Tibial artery (tissue), 4 donors: ENCODE data around the gene ELFN1.
"Not testable (repeated sequence)": the region's sequence is repeated elsewhere in the genome, so short reads cannot be mapped to it uniquely, and the experiment has no call there.

Experiments
- DNase-seq, 2 donors: peaks; one replicate each; pipeline ENCODE4 v3.0.0-alpha.2; 2019
- H3K27ac ChIP-seq, 2 donors: fragments of 200-600 bp; sonication (generic) in 1 of 2; 1 replicate in 1 of 2; 2 replicates in 1 of 2; pipeline ENCODE4 v1.5.1; 2018 to 2019; ENCODE audit warnings: mild to moderate bottlenecking in 1 of 2
- H3K27me3 ChIP-seq, 2 donors: fragments of 200-600 bp; sonication (generic) in 1 of 2; one replicate each; pipeline versions ENCODE4 v1.5.1 to v1.6.0; 2016 to 2019
- H3K36me3 ChIP-seq, 3 donors: fragments of 200-600 bp; sonication (generic) in 2 of 3; one replicate each; pipeline ENCODE4 v1.5.1; 2016 to 2019; ENCODE audit warnings: mild to moderate bottlenecking in 2 of 3
- H3K4me1 ChIP-seq, 4 donors: fragments of 200-600 bp; sonication (generic) in 2 of 4; 1 replicate in 3 of 4; 2 replicates in 1 of 4; pipeline ENCODE4 v1.5.1; 2016 to 2019
- H3K4me3 ChIP-seq, 2 donors: fragments of 200-600 bp; sonication (generic) in 1 of 2; 1 replicate in 1 of 2; 2 replicates in 1 of 2; pipeline ENCODE4 v1.5.1; 2018 to 2019; ENCODE audit warnings: mild to moderate bottlenecking in 2 of 2
- H3K9me3 ChIP-seq, 3 donors: fragments of 200-600 bp; sonication (generic) in 1 of 3; one replicate each; pipeline ENCODE4 v1.5.1; 2016 to 2019
- intact Hi-C: fragments of 100-400 bp; cut with DNase I; formaldehyde crosslinking; loops from one replicate; pipeline ENCODE4 v1.15.0; 2023; ENCODE audit warnings: low total_unique reads
- TF ChIP-seq, protein P1 (sequence below), 2 experiments: fragments of 200-600 bp in 1 of 2; fragments of 450-650 bp in 1 of 2; IDR thresholded peaks; one replicate each; pipeline ENCODE4 v1.5.1; 2017 to 2019; ENCODE audit warnings: antibody characterized with exemption in 2 of 2, mild to moderate bottlenecking in 1 of 2, moderate library complexity in 1 of 2

Gene ELFN1

DNA sequence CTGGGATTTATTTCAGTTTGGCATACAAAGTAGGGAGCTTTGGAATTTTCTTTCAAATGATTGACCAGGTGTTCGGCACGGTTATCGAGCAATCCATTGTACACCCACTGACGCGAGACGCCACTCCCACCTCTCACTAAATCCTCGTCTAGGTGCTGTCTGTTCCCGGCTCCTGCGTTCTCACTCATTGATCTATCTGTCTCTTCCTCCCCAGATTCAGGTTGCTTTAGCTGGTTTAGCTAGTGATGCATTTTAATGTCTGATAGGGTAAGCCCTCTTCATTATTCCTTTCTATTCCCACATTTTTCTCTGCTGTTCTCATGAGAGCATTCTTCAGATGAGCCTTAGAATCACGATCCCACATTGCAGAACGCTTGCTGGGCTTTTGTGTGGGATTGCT is 91.7 kb downstream of the ELFN1 start:
- no peak overlapping the region for H3K27ac ChIP-seq
- H3K9me3 ChIP-seq = peaks cover 0 to 18% (median 10%) of the 10 kb centered on the region in 3 donors
- no peaks in the 10 kb centered on the region for H3K4me1 ChIP-seq
- no peaks in the 10 kb centered on the region for H3K36me3 ChIP-seq
- TF ChIP-seq, protein P1, sequence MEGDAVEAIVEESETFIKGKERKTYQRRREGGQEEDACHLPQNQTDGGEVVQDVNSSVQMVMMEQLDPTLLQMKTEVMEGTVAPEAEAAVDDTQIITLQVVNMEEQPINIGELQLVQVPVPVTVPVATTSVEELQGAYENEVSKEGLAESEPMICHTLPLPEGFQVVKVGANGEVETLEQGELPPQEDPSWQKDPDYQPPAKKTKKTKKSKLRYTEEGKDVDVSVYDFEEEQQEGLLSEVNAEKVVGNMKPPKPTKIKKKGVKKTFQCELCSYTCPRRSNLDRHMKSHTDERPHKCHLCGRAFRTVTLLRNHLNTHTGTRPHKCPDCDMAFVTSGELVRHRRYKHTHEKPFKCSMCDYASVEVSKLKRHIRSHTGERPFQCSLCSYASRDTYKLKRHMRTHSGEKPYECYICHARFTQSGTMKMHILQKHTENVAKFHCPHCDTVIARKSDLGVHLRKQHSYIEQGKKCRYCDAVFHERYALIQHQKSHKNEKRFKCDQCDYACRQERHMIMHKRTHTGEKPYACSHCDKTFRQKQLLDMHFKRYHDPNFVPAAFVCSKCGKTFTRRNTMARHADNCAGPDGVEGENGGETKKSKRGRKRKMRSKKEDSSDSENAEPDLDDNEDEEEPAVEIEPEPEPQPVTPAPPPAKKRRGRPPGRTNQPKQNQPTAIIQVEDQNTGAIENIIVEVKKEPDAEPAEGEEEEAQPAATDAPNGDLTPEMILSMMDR (IDR thresholded peaks at IDR 0.05) = no peak
- H3K4me3 ChIP-seq = no peak overlapping the region
- peaks cover 0 to 32% of the 10 kb centered on the region in 2 donors for H3K27me3 ChIP-seq
- DNase-seq = no peak
- intact Hi-C loops = no loop called here

DNA sequence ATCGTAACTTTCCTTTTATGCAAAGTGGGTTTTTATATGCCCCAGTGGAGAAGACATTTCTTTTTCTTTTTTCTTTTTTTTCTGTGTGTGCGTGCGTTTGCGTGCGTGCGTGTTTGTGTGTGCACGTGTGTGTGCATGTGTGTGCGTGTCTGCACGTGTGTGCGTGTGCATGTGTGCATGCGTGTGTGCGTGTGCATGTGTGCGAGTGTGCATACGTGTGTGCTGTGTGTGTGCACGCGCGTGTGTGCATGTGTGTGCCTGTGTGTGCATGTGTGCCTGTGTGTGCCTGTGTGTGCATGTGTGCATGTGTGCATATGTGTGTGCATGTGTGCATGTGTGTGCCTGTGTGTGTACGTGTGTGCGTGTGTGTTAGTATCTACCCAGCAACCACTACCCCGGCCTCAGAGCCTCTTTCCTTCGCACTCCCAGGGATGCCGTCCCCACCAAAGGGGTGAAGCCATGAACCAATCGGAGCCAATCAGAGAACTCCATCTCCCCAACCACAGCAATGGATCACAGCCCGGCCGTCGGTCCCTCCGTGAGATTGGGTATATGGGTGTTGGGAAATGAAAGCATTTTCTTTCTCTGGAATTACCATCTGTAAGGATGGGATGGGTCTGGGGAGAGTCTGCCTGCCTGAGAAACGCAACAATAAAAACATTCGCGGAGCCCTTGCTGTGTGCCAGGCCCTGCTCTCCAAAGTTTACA is 92.3 kb downstream of the ELFN1 start:
- intact Hi-C loops = no loop called here
- H3K36me3 ChIP-seq = no peaks in the 10 kb centered on the region
- no peak overlapping the region for H3K27ac ChIP-seq
- peaks cover 0 to 32% of the 10 kb centered on the region in 2 donors for H3K27me3 ChIP-seq
- no peaks in the 10 kb centered on the region for H3K4me1 ChIP-seq
- TF ChIP-seq, protein P1 (IDR thresholded peaks at IDR 0.05) = no peak
- no peak overlapping the region for H3K4me3 ChIP-seq
- H3K9me3 ChIP-seq = peaks cover 0 to 18% (median 10%) of the 10 kb centered on the region in 3 donors
- DNase-seq = no peak

DNA sequence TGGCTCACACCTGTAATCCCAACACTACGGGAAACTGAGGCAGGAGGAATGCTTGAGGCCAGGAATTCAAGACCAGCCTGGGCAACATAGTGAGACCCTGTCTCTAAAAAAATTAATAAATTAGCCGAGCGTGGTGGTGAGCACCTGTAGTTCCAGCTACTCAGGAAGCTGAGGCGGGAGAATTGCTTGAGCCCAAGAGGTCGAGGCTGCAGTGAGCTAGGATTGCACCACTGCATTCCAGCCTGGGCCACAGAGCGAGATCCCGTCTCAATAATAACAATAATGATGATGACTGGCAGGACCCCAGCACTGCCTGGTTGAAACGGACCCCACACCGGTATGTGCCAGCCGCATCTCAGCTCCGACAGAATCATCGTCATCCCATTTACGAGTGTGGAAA is 93.0 kb downstream of the ELFN1 start:
- H3K36me3 ChIP-seq = no peaks in the 10 kb centered on the region
- intact Hi-C loops = no loop called here
- H3K9me3 ChIP-seq = peaks cover 0 to 18% (median 10%) of the 10 kb centered on the region in 3 donors
- no peaks in the 10 kb centered on the region for H3K4me1 ChIP-seq
- H3K27ac ChIP-seq = no peak overlapping the region
- DNase-seq = no peak
- peaks cover 0 to 30% of the 10 kb centered on the region in 2 donors for H3K27me3 ChIP-seq
- TF ChIP-seq, protein P1 (IDR thresholded peaks at IDR 0.05) = no peak
- H3K4me3 ChIP-seq = no peak overlapping the region

DNA sequence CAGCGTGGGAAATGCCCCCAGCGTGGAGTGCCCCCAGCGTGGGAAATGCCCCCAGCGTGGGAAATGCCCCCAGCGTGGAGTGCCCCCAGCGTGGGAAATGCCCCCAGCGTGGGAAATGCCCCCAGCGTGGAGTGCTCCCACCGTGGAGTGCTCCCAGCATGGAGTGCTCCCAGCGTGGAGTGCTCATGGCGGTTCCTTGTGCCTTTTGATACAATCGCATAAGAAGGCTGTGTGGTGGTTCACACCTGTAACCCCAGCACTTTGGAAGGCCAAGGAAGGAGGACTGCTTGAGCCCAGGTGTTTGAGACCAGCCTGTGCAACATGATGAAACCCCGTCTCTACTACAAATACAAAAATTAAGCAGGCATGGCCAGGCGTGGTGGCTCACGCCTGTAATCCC is 93.8 kb downstream of the ELFN1 start:
- H3K27ac ChIP-seq, H3K4me1 ChIP-seq, H3K4me3 ChIP-seq, H3K36me3 ChIP-seq, DNase-seq, intact Hi-C loops: not testable (repeated sequence)
- Histone ChIP-seq H3K27me3 (peaks cover 0 to 21% of the 10 kb centered on the region in 2 donors), H3K9me3 (peaks cover 0 to 18% (median 10%) of the 10 kb centered on the region in 3 donors)

DNA sequence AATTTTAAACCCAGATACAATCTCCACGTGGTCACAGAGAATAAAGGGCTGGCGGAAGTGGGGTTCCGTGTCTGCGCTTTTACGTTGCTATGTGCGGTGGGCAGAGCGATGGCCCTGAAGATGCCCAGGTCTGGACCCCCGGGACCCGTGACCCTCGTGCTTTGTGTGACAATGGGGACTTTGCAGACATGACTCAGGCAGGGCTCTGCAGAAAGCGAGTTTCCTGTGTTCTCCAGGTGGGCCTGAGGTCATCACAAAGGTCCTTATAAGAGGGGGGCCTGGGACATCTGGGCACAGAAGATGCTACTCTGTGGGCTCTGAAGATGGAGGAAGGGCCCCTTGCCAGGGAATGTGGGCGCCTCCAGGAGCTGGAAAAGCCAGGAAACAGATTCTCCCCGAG is 95.3 kb downstream of the ELFN1 start:
- TF ChIP-seq, protein P1 (IDR thresholded peaks at IDR 0.05) = no peak
- no peak for DNase-seq
- H3K9me3 ChIP-seq = peaks cover 0 to 18% (median 10%) of the 10 kb centered on the region in 3 donors
- H3K4me3 ChIP-seq = no peak overlapping the region
- no peaks in the 10 kb centered on the region for H3K4me1 ChIP-seq
- no peak overlapping the region for H3K27ac ChIP-seq
- no peaks in the 10 kb centered on the region for H3K36me3 ChIP-seq
- H3K27me3 ChIP-seq = peaks cover 0 to 21% of the 10 kb centered on the region in 2 donors
- intact Hi-C loops = no loop called here

DNA sequence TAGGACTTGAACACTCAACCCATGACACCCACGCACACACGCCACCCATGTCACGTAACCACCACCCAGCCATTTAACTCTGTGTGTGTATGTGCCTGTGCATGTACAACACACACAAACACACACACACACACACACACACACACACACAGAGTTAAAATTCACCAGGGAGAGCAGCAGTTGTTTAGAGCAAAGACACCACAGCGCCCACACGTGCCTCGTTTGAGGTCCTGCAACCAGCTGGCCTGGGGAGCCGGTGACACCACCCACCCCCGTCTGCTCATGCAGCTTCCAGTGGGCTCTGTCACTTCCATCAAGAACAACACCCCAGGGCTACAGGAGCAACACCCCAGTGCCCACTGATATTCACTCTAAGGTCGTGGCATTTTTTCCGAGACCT is 97.4 kb downstream of the ELFN1 start:
- Histone ChIP-seq H3K4me3 (no peak overlapping the region), H3K36me3 (no peaks in the 10 kb centered on the region), H3K4me1 (no peaks in the 10 kb centered on the region), H3K27ac (no peak overlapping the region), H3K27me3 (peaks cover 0 to 19% of the 10 kb centered on the region in 2 donors), H3K9me3 (peaks cover 0 to 18% (median 10%) of the 10 kb centered on the region in 3 donors)
- intact Hi-C loops = no loop called here
- TF ChIP-seq, protein P1 (IDR thresholded peaks at IDR 0.05) = no peak
- no peak for DNase-seq
